Mesothelial cell of epicardium (in vitro differentiated cells): ENCODE data around the gene SP6. TPM values are rescaled to one million over a fixed set of nuclear protein-coding genes. Genes with fewer than 3 reads are reported as not detected.

ENCODE experiments used
- DNase-seq, 2 experiments: peaks; one replicate each; pipeline ENCODE4 v3.0.0; 2021; ENCODE audit warnings: low spot score in 2 of 2; ENCODE audit not compliant: unreplicated experiment in 2 of 2
- H3K27ac Mint-ChIP-seq: 2 replicates; pipeline ENCODE4 v1.8.0; 2021; ENCODE audit warnings: mixed read lengths
- H3K27me3 Mint-ChIP-seq: 2 replicates; pipeline ENCODE4 v1.8.0; 2021; ENCODE audit warnings: low read depth, mixed read lengths
- H3K36me3 Mint-ChIP-seq: 2 replicates; pipeline ENCODE4 v1.8.0; 2021; ENCODE audit warnings: mixed read lengths
- H3K4me1 Mint-ChIP-seq: 2 replicates; pipeline ENCODE4 v1.8.0; 2021; ENCODE audit warnings: mixed read lengths
- H3K4me3 Mint-ChIP-seq: 2 replicates; pipeline ENCODE4 v1.8.0; 2021; ENCODE audit warnings: mild to moderate bottlenecking, moderate library complexity, mixed read lengths
- H3K9me3 Mint-ChIP-seq: 2 replicates; pipeline ENCODE4 v1.8.0; 2021; ENCODE audit warnings: mixed read lengths
- total RNA-seq: library from RNA; stranded (reverse); gene quantifications from 3 replicates; pipeline ENCODE4 v1.2.1, GENCODE V29; 2021
- TF ChIP-seq, protein P1 (sequence below): fragments of 200-600 bp; sonication (generic); IDR thresholded peaks from one replicate; pipeline ENCODE4 v1.5.0; 2021; ENCODE audit warnings: antibody characterized with exemption; ENCODE audit not compliant: unreplicated experiment

Gene SP6
- total RNA-seq, 1 donor from 2014 or later = 17.6 TPM

DNA sequence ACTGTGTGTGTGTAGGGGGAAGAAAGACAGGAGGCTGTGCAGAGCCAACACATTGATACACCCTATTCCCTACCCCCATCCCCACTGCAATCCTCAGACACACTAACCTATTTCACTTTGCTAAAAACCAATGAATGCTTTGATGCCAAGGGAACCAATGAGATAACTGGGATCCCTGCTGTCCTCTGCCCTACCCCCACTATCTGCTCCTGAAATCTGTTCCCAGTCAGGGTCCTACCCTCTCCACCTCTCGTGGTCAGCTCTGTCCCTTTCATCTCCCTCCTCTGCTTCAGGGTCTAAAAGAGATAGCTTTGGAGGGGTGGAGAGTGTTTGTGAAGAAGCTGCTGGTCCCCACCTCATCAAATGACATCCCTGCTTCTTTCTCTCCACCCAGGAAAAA, 19.1 kb upstream of the SP6 start:
- Mint-ChIP-seq H3K36me3 (no peaks in the 10 kb centered on the region), H3K4me3 (no peak overlapping the region), H3K27me3 (peaks cover 25% of the 10 kb centered on the region), H3K4me1 (peaks cover 59% of the 10 kb centered on the region), H3K9me3 (no peaks in the 10 kb centered on the region), H3K27ac (no peak overlapping the region)
- TF ChIP-seq, protein P1, sequence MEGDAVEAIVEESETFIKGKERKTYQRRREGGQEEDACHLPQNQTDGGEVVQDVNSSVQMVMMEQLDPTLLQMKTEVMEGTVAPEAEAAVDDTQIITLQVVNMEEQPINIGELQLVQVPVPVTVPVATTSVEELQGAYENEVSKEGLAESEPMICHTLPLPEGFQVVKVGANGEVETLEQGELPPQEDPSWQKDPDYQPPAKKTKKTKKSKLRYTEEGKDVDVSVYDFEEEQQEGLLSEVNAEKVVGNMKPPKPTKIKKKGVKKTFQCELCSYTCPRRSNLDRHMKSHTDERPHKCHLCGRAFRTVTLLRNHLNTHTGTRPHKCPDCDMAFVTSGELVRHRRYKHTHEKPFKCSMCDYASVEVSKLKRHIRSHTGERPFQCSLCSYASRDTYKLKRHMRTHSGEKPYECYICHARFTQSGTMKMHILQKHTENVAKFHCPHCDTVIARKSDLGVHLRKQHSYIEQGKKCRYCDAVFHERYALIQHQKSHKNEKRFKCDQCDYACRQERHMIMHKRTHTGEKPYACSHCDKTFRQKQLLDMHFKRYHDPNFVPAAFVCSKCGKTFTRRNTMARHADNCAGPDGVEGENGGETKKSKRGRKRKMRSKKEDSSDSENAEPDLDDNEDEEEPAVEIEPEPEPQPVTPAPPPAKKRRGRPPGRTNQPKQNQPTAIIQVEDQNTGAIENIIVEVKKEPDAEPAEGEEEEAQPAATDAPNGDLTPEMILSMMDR = no peak
- DNase-seq = no peak

DNA sequence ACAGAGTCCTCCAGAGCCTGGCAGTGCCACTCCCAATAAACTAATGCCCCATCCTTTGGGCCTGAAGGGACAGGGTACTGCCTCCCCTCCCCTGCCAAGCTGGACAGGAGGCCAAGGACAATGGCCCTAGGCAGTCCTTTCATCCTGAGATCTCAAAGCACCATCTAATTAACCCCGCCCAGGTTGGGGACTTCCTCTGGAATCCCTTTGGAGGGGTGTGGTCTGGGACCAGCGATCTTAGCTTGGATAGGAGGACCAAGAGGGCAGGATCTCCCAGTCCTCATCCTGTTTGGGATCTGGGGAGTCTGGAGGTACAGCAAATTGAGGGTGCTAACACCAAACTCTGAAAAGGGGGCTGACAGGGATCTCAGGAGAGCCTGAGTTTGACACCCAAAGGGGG, 18.2 kb upstream of the SP6 start:
- Mint-ChIP-seq H3K9me3 (no peaks in the 10 kb centered on the region), H3K36me3 (no peaks in the 10 kb centered on the region), H3K4me1 (peaks cover 57% of the 10 kb centered on the region), H3K27me3 (peaks cover 26% of the 10 kb centered on the region), H3K4me3 (no peak overlapping the region), H3K27ac (no peak overlapping the region)
- TF ChIP-seq, protein P1 = no peak
- no peak for DNase-seq

DNA sequence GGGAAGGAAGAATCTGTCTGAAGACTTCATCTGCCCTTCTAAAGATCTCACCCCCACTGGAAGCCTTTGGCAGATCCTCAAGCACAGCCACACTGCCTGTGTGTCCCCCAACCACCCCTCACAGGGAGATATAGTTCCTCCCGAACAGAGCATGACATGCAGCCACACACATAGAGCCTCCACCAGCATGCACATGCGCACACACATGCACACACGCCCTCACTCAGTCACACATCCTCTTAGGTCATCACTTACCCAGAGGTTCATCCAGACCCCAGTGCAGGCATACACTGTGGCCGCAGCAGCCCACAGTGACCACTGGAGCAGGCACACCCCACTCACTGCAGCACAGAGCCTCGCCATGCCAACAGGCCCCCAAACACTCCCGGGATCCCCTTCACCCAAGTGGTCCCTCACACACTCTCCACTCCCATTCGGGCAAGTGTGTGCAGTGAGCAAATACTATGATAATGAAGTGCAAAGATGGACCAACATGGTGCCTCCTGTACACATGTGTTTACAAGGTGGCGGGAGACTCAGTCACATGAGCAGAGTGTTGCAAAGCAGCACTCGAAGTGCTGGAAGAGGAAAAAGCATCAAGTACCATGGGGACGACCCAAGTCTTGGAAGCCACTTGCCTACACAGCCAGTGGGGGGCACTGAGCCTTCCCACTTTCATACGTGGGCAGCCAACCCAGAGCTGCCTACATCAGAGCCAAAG, 17.0 kb upstream of the SP6 start:
- Mint-ChIP-seq H3K9me3 (peaks cover 3% of the 10 kb centered on the region), H3K27me3 (peaks cover 28% of the 10 kb centered on the region), H3K4me1 (peaks cover 53% of the 10 kb centered on the region), H3K27ac (no peak overlapping the region), H3K4me3 (no peak overlapping the region), H3K36me3 (no peaks in the 10 kb centered on the region)
- no peak for DNase-seq
- TF ChIP-seq, protein P1 = no peak

DNA sequence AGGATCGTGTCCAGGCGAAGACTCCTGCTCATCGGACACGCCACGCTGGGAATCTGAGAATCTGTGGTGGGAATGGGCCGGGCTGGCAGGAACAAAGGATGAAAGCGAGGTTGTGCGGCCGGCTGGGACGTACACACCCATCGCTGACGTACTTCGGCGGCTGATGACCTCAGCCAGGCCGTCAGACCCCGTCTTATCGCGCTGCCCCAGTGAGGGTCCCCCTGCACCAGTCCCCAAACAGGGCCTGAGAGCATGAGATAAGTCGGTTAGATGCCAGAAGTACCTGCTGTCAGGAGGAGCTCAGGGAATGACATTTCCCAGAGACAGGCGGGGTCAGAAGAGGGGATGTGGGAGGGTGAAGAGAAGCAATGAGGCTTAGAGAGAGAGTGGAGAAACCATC, 16.0 kb upstream of the SP6 start:
- H3K4me1 Mint-ChIP-seq = peaks cover 45% of the 10 kb centered on the region
- no peak overlapping the region for H3K4me3 Mint-ChIP-seq
- TF ChIP-seq, protein P1 = no peak
- no peaks in the 10 kb centered on the region for H3K36me3 Mint-ChIP-seq
- no peak for DNase-seq
- peaks cover 3% of the 10 kb centered on the region for H3K9me3 Mint-ChIP-seq
- peaks cover 28% of the 10 kb centered on the region for H3K27me3 Mint-ChIP-seq
- H3K27ac Mint-ChIP-seq = no peak overlapping the region

DNA sequence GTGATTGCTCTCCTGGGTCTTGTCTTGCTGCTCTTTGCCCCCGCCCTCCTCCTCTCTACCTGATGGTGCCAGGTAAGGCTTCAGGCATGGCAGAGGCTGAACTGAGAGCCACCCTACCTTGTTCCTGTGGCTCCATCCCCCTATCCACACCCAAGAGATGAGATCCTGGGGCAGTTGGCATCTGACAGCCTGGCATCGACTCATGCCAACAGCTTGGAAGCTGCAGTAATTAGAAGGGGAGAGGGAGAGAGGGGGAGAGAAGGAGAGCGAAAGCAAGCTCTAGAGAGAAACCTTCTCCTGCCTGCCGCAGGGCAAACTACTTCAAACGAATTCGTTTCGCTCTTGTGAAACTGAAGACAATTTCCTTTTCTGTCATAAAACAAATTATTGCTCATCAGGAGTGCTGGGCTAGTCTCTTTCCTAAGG, 13.8 kb upstream of the SP6 start:
- TF ChIP-seq, protein P1 = no peak
- Mint-ChIP-seq H3K9me3 (peaks cover 3% of the 10 kb centered on the region), H3K36me3 (no peaks in the 10 kb centered on the region), H3K4me3 (peak overlapping the region; percentile 31), H3K4me1 (peaks cover 34% of the 10 kb centered on the region), H3K27me3 (peaks cover 28% of the 10 kb centered on the region), H3K27ac (peak overlapping the region; percentile 74)
- DNase-seq = no peak
